GM20000 (cell line): ENCODE results near the gene ASIC2.

ENCODE experiments used
- DNase-seq: peaks from one replicate; pipeline ENCODE4 v3.0.0; 2012; ENCODE audit warnings: low spot score
- CTCF ChIP-seq: IDR thresholded peaks from 2 replicates; pipeline ENCODE4 v1.5.1; 2012; ENCODE audit warnings: mild to moderate bottlenecking, control low read depth; ENCODE audit errors: extremely low read depth, missing control alignments

Gene ASIC2

GRCh38 chr17:33266116-33266515 is 27.0 kb downstream of the ASIC2 start:
- DNase-seq = no peak
- no peak for TF ChIP-seq CTCF

GRCh38 chr17:33263396-33263795 is 29.7 kb downstream of the ASIC2 start:
- no peak for TF ChIP-seq CTCF
- no peak for DNase-seq

- DNase-seq = no peak
- TF ChIP-seq CTCF = no peak
These were observed 30.6 kb downstream of the ASIC2 start for GRCh38 chr17:33262266-33263123.

GRCh38 chr17:33261820-33262219 is 31.3 kb downstream of the ASIC2 start:
- TF ChIP-seq CTCF = no peak
- DNase-seq = no peak

- no peak for DNase-seq
- no peak for TF ChIP-seq CTCF
These were observed 32.5 kb downstream of the ASIC2 start for GRCh38 chr17:33260638-33261037.

- no peak for TF ChIP-seq CTCF
These were observed 34.8 kb downstream of the ASIC2 start for GRCh38 chr17:33258296-33258695.

GRCh38 chr17:33245183-33245582 is 47.9 kb downstream of the ASIC2 start:
- TF ChIP-seq CTCF = no peak

More at GRCh38 chr17:33258296-33258695, 34.8 kb downstream of the ASIC2 start:
- DNase-seq = no peak

More at GRCh38 chr17:33245183-33245582, 47.9 kb downstream of the ASIC2 start:
- DNase-seq = no peak
